PFSK-1 (cell line): Measurements from ENCODE around the gene DCK.

Source experiments
- POLR2AphosphoS5 ChIP-seq: IDR thresholded peaks from 2 replicates; pipeline ENCODE4 v1.6.1; 2012; ENCODE audit warnings: low read depth, mild to moderate bottlenecking, control low read depth, low read length, moderate library complexity
- REST ChIP-seq, 2 experiments: IDR thresholded peaks; 2 replicates each; pipeline versions ENCODE4 v1.6.1 to v1.8.0; 2011 to 2012; ENCODE audit warnings: low read depth in 2 of 2, low read length in 2 of 2, control low read depth in 1 of 2, inconsistent platforms in 1 of 2, mild to moderate bottlenecking in 1 of 2, moderate library complexity in 1 of 2; ENCODE audit not compliant: insufficient read depth in 1 of 2
- TAF1 ChIP-seq: IDR thresholded peaks from 2 replicates; pipeline ENCODE4 v1.6.1; 2012; ENCODE audit warnings: low read length, control low read depth, borderline replicate concordance; ENCODE audit not compliant: insufficient read depth

GRCh38 chr4:71070015-71070414 lies 76.6 kb downstream of the DCK start:
- TF ChIP-seq TAF1 (no peak), REST (IDR thresholded peaks at IDR 0.05; ENCODE audit: insufficient read depth in 1 of 2, low read depth in 2 of 2, low read length in 2 of 2) (no peak), POLR2AphosphoS5 (no peak)
